ENCODE measurements around the gene RAB6B. TPM values are rescaled to one million over a fixed set of nuclear protein-coding genes. Genes with fewer than 3 reads are reported as not detected.

RAB6B gene
- total RNA-seq, 1 experiment from 2014 or later, result 18.0 TPM

- H3K27ac Mint-ChIP-seq, result no peak overlapping the region
- CTCF ChIA-PET, result interaction anchor here (2.2 kb wide), 1 partner anchor 21 kb away, joined by 8 read pairs; no protein-coding TSS in a partner anchor
These were observed 48.0 kb upstream of the RAB6B start for GRCh38 chr3:133943639-133944141.

More at GRCh38 chr3:133943639-133944141, 48.0 kb upstream of the RAB6B start:
- Mint-ChIP-seq H3K27me3 (ENCODE audit: low read depth) (peaks cover 4% of the 10 kb centered on the region; the same call in 1 of the 2 replicates), H3K4me3 (no peak overlapping the region), H3K36me3 (no peaks in the 10 kb centered on the region), H3K9me3 (no peaks in the 10 kb centered on the region), H3K4me1 (peaks cover 18% of the 10 kb centered on the region)
- DNase-seq (ENCODE audit: low spot score) (no peak), ATAC-seq (no peak)
- POLR2A ChIA-PET, result no interaction called here
- TF ChIP-seq SOX15 (CRISPR knock-in tag; IDR thresholded peaks at IDR 0.05), result no peak
- TF ChIP-seq ATF2 (CRISPR knock-in tag; IDR thresholded peaks at IDR 0.05; ENCODE audit: borderline replicate concordance, low read depth), result no peak
- TF ChIP-seq JUN (CRISPR knock-in tag; IDR thresholded peaks at IDR 0.05), result no peak
- TF ChIP-seq E2F4 (CRISPR knock-in tag; IDR thresholded peaks at IDR 0.05; ENCODE audit: borderline replicate concordance, low read depth), result no peak
- TF ChIP-seq, protein P1, sequence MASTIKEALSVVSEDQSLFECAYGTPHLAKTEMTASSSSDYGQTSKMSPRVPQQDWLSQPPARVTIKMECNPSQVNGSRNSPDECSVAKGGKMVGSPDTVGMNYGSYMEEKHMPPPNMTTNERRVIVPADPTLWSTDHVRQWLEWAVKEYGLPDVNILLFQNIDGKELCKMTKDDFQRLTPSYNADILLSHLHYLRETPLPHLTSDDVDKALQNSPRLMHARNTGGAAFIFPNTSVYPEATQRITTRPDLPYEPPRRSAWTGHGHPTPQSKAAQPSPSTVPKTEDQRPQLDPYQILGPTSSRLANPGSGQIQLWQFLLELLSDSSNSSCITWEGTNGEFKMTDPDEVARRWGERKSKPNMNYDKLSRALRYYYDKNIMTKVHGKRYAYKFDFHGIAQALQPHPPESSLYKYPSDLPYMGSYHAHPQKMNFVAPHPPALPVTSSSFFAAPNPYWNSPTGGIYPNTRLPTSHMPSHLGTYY (CRISPR knock-in tag; IDR thresholded peaks at IDR 0.05), result no peak
- no peak for TF ChIP-seq CBFB (CRISPR knock-in tag; IDR thresholded peaks at IDR 0.05; ENCODE audit: low read depth)
- TF ChIP-seq SMAD4 (CRISPR knock-in tag; IDR thresholded peaks at IDR 0.05), result no peak
- TF ChIP-seq ZNF416 (CRISPR knock-in tag; IDR thresholded peaks at IDR 0.05), result no peak
- TF ChIP-seq, protein P2, sequence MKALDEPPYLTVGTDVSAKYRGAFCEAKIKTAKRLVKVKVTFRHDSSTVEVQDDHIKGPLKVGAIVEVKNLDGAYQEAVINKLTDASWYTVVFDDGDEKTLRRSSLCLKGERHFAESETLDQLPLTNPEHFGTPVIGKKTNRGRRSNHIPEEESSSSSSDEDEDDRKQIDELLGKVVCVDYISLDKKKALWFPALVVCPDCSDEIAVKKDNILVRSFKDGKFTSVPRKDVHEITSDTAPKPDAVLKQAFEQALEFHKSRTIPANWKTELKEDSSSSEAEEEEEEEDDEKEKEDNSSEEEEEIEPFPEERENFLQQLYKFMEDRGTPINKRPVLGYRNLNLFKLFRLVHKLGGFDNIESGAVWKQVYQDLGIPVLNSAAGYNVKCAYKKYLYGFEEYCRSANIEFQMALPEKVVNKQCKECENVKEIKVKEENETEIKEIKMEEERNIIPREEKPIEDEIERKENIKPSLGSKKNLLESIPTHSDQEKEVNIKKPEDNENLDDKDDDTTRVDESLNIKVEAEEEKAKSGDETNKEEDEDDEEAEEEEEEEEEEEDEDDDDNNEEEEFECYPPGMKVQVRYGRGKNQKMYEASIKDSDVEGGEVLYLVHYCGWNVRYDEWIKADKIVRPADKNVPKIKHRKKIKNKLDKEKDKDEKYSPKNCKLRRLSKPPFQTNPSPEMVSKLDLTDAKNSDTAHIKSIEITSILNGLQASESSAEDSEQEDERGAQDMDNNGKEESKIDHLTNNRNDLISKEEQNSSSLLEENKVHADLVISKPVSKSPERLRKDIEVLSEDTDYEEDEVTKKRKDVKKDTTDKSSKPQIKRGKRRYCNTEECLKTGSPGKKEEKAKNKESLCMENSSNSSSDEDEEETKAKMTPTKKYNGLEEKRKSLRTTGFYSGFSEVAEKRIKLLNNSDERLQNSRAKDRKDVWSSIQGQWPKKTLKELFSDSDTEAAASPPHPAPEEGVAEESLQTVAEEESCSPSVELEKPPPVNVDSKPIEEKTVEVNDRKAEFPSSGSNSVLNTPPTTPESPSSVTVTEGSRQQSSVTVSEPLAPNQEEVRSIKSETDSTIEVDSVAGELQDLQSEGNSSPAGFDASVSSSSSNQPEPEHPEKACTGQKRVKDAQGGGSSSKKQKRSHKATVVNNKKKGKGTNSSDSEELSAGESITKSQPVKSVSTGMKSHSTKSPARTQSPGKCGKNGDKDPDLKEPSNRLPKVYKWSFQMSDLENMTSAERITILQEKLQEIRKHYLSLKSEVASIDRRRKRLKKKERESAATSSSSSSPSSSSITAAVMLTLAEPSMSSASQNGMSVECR (CRISPR knock-in tag; IDR thresholded peaks at IDR 0.05; ENCODE audit: borderline replicate concordance), result no peak
- no peak for TF ChIP-seq ESRRA (CRISPR knock-in tag; IDR thresholded peaks at IDR 0.05; ENCODE audit: borderline replicate concordance)
- no peak for TF ChIP-seq GRHL2 (CRISPR knock-in tag; IDR thresholded peaks at IDR 0.05; ENCODE audit: insufficient replicate concordance, severe bottlenecking)
- no peak for TF ChIP-seq ZNF423 (CRISPR knock-in tag; IDR thresholded peaks at IDR 0.05)
- TF ChIP-seq ZBTB21 (CRISPR knock-in tag; IDR thresholded peaks at IDR 0.05; ENCODE audit: borderline replicate concordance), result no peak
- TF ChIP-seq NR3C1 (CRISPR knock-in tag; conservative IDR thresholded peaks at IDR 0.05; ENCODE audit: low read depth), result no peak
- TF ChIP-seq, protein P3, sequence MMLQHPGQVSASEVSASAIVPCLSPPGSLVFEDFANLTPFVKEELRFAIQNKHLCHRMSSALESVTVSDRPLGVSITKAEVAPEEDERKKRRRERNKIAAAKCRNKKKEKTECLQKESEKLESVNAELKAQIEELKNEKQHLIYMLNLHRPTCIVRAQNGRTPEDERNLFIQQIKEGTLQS (CRISPR knock-in tag; conservative IDR thresholded peaks at IDR 0.05), result no peak
- TF ChIP-seq MYBL2 (CRISPR knock-in tag; IDR thresholded peaks at IDR 0.05), result no peak
- no peak for TF ChIP-seq ATF1 (CRISPR knock-in tag; IDR thresholded peaks at IDR 0.05)
- no peak for TF ChIP-seq ZNF425 (CRISPR knock-in tag; conservative IDR thresholded peaks at IDR 0.05)
